PC-3 (cell line): Measurements from ENCODE around the gene CNTN4.

ENCODE experiments used
- EZH2phosphoT487 ChIP-seq: fragments of 300-600 bp; sonication (generic); IDR thresholded peaks from 2 replicates; pipeline ENCODE4 v1.6.1; 2018; ENCODE audit warnings: mild to moderate bottlenecking, antibody characterized with exemption, low read length, borderline replicate concordance
- TF ChIP-seq, protein P1 (sequence below): fragments of 300-600 bp; sonication (generic); conservative IDR thresholded peaks from 2 replicates; pipeline ENCODE4 v1.5.1; 2017; ENCODE audit warnings: antibody characterized with exemption, low read depth, mild to moderate bottlenecking, low read length

GRCh38 chr3:2957115-2957514 lies 858.4 kb downstream of the CNTN4 start:
- TF ChIP-seq, protein P1, sequence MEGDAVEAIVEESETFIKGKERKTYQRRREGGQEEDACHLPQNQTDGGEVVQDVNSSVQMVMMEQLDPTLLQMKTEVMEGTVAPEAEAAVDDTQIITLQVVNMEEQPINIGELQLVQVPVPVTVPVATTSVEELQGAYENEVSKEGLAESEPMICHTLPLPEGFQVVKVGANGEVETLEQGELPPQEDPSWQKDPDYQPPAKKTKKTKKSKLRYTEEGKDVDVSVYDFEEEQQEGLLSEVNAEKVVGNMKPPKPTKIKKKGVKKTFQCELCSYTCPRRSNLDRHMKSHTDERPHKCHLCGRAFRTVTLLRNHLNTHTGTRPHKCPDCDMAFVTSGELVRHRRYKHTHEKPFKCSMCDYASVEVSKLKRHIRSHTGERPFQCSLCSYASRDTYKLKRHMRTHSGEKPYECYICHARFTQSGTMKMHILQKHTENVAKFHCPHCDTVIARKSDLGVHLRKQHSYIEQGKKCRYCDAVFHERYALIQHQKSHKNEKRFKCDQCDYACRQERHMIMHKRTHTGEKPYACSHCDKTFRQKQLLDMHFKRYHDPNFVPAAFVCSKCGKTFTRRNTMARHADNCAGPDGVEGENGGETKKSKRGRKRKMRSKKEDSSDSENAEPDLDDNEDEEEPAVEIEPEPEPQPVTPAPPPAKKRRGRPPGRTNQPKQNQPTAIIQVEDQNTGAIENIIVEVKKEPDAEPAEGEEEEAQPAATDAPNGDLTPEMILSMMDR, result no peak
- no peak for TF ChIP-seq EZH2phosphoT487
